ENCODE measurements around the gene RAP1GAP.
"Not testable (repeated sequence)": the region's sequence is repeated elsewhere in the genome, so short reads cannot be mapped to it uniquely, and the experiment has no call there.

RAP1GAP gene

GRCh38 chr1:21677168-21677567 is 8.0 kb upstream of the RAP1GAP start:
- FAIRE-seq (no peak), DNase-seq (ENCODE audit: low spot score) (no peak)

DNA sequence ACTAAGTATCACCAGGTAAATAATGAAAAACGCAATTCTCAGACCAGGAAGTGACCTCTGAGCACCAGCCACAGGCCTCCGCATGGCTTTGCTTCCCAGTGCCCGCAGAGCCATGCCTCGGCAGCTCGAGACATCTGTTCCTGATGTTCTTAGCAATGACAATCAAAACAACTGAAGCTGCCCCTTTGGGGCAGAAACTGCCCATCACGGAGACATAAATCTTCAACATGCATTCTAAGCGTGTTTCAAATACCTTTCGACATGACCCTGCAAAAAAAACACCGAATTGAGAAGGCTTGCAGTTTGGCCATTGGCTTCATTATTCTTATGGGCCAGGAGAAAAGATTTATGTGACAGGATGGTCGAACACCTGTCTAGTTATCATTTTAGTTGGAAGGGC is 5.8 kb upstream of the RAP1GAP start:
- no peak for DNase-seq (ENCODE audit: low spot score)
- no peak for FAIRE-seq

DNA sequence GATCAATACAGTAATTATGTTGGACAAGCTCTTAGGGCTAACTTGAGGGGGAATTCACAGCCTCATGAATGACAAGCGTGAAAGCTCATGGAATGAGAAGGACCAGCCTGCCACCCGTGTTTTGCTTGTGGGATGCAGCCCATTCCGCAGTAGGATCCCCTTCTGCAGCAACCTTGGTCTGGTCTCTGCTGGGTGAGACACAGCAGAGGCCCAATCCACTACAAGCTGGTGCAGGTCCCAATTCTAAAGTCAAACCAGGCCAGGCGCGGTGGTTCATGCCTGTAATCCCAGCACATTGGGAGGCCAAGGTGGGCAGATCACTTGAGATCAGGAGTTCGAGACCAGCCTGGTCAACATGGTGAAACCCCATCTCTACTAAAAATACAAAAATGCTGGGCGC is 4.7 kb upstream of the RAP1GAP start:
- not testable (repeated sequence) for FAIRE-seq; DNase-seq (ENCODE audit: low spot score)

DNA sequence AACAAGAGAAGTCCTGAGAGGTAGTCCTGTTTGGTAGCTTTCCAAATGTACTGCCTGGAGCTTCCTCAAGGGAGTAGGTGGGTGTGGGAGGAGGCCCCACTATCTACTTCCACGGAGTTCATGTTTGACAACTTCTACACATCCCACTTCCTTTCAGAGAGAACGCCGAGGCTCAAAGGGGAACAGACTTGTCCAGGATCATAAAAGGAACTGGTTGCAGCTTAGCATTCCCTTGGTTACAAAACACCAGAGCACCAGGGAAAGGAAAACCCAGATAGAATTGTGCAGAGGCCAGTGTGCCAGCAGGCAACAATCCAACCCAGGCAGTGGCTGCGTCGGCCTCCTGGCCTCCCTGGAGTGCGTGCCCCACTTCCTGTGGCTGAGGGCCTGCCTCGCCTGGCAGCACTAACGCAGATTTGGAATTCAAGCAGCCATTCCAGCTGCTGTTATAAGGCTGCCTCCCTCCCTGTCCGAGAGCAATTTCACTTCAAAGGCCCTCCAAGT is 4.2 kb upstream of the RAP1GAP start:
- FAIRE-seq = no peak
- DNase-seq (ENCODE audit: low spot score) = peak; percentile 16

GRCh38 chr1:21672478-21673276 is 3.5 kb upstream of the RAP1GAP start:
- no peak for FAIRE-seq
- DNase-seq (ENCODE audit: low spot score) = no peak

DNA sequence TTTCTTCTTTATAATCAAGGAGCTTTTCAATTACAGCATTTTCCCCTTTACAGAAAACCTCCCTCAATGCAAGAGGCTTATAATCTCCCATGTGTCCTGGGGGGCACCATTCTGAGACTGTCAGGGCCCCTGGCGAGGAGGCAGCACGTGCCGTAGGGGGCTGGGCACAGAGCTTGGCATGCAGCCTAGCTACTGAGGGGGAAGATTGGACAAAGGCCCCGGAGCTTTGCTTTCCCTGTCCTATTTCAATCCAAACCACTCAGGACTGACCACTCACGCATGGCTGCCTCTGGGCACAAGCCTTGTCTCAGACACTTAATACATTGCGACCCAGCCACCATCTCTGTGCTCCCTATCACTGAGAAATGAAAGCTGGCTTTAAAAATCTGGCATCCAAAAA is 2.8 kb upstream of the RAP1GAP start:
- FAIRE-seq (no peak), DNase-seq (ENCODE audit: low spot score) (no peak)

- FAIRE-seq (no peak), DNase-seq (ENCODE audit: low spot score) (no peak)
Measured at GRCh38 chr1:21670956-21671902, 2.1 kb upstream of the RAP1GAP start.

GRCh38 chr1:21670059-21670881 is 1.1 kb upstream of the RAP1GAP start:
- DNase-seq (ENCODE audit: low spot score) (no peak), FAIRE-seq (no peak)

DNA sequence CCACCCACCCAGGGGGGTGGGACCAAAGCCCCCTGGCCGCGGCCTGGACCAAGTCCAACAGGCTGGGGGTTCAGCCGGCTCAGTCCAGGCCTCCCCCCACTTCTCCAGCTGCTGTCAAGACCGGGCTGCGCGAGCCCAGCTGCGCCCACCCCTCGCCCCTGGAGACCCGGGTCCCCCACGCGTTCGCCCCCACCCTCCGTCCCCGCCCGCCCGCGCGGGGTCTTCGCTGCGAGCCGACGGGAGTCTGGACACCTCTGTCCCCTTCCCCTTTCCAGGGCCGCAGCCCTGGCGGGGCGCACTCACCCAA is 253 bp downstream of the RAP1GAP start:
- no peak for FAIRE-seq
- DNase-seq (ENCODE audit: low spot score) = no peak

DNA sequence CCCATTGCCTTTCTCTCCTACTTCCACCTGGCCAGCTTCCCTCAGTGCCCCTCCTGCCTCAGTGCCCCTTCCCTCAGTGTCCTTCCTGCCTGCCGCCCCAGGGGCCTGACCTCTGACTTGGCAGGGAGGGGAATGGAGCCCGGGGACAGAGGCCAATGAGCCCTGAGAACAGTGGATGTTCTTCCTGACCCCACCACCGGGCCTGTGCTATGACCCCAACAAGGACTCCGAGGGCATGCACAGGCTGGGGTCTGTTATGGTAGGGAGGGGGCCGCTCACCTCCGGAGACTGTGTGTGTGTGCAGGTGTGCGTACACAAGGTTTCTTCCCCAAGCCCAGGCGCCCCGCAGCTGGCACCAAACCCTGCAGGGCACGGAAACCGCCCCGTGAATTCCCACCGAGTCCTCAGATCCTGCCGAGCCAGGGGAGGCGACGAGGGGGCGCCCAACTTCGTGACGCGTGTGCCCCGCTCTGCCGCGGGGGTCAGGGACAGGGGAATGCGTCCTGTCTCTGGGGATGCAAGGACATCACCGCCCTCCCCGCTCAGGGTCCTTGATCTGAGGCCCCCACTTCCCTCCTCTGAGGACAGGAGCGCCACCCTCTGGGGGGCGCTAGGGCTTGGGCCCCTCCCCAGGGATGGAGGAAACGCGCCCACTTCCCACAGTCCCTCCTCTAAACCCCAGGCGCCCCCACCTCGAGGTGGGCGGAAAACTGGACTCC is 766 bp downstream of the RAP1GAP start:
- no peak for DNase-seq (ENCODE audit: low spot score)
- FAIRE-seq = no peak

DNA sequence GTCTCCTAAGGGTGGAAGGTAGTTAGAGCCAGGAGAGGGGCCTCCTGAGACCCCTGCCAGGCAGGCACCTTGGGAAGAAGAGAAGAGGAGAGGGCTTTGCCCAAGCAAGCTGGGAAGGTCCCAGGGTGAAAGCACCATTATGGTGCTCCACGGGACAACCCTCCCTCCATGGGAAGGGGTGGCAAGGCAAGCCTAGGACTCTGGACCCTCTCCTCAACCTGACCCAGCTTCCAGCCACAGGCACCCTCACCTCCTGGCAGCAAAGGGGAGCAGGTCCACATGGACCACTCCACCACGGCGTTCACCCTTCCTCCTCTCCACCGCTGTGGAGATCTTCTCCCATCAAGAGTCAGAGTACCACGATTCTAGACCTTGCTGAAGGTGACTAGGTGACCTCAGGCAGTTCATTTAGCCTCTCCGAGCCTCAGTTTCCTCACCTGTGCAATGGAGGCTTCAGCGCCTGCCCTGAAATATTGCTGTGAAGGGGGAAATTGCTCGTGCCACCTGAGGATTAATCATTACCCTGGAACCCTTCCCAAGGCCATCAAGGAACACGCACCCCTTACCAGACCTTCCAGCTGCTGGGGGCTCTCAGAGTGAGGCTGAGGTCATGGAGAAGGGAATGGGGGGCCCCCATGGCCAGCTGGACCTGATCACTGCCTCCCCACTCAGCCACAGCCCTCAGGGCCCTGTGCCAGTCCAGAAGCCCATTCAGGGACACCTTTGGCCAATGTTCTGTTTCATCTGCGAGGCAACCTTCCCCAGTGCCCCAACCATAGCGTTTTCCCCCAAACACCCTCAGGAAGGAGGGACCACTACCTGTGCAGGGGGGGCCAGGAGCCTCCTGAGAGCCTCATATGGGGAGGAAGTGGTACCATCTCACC is 1.6 kb downstream of the RAP1GAP start:
- no peak for DNase-seq (ENCODE audit: low spot score)
- no peak for FAIRE-seq

DNA sequence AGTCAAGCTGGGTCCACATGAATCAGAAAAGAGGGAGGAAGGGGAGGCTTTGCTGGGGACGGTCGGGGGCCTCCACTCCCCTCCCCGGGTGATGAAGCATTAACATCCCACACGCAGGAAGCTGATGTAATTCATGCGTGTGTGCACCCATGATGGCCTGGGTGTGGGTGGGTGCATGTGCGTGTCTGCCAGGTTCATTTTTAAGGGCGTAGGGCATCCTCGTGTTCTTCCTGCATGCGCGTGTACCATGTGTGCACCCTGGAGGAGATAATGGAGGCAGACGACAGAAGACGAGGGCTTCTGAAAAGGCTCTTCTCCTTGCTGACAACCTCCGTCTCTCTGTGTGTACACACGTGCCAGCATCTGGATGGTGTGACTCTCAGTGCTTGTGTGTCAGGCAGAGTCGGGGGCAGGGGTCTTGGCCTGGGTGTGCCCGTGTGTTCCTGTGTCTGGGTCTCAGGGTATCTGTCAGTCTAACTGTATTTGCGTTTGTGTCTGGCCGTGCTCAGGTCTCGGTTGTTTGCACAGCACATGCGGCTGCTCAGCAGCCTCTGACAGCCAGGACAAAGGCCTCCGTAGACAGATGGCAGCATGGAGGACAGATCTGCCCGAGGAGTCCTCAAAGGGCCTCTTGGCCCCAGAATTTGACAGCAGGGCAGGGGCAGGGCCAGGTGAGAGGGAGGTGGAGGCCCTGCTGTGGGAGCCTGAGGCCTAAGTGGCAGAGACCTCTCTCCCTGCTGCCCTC is 2.4 kb downstream of the RAP1GAP start:
- DNase-seq (ENCODE audit: low spot score) = no peak
- no peak for FAIRE-seq

DNA sequence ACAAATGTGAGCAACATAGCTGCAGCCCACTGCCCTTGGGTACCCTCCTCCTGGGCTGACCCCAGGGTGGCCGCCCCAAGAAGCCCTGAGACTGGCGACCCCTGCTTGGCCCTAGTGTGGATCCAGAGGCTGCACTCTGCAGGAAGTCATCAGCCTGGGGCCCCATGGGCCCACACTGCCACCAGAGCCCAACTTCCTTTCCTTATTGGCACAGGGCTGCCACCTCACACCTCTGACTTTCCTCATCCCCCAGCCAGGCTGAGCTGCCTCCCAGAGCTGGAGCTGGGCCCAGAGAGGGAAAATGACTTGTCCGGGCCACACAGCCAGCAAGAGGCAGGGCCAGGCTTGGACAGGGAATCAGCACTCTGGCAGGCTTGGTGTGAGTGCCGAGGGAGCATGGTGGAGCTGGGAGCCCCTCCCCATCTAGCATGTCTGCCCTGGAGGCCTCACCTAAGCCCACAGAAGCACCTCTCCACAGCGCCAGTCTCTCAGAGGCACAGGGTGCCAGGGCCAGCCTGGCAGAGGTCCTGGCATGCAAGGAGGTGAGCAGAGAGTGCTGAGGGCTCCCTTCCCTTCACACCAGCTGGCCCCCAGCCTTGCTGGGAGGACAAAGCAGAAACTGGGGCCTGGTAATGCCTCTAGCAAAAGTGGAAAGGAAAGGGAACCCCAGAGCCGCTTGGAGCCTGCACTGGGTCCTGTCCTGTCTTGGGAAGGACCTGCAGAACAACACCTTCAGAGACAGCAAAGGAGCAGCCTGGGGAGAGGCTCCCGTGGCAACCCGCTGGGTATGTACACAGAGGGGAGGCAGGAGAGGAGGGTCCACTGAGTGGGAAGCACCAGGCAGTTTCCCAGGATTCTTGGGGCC is 3.2 kb downstream of the RAP1GAP start:
- no peak for DNase-seq (ENCODE audit: low spot score)

GRCh38 chr1:21664806-21665588 is 4.2 kb downstream of the RAP1GAP start:
- DNase-seq (ENCODE audit: low spot score) (no peak), FAIRE-seq (no peak)

More for the DNA sequence above, 3.2 kb downstream of the RAP1GAP start:
- FAIRE-seq = no peak

GRCh38 chr1:21663951-21664805 is 5.0 kb downstream of the RAP1GAP start:
- FAIRE-seq (no peak), DNase-seq (ENCODE audit: low spot score) (no peak)

DNA sequence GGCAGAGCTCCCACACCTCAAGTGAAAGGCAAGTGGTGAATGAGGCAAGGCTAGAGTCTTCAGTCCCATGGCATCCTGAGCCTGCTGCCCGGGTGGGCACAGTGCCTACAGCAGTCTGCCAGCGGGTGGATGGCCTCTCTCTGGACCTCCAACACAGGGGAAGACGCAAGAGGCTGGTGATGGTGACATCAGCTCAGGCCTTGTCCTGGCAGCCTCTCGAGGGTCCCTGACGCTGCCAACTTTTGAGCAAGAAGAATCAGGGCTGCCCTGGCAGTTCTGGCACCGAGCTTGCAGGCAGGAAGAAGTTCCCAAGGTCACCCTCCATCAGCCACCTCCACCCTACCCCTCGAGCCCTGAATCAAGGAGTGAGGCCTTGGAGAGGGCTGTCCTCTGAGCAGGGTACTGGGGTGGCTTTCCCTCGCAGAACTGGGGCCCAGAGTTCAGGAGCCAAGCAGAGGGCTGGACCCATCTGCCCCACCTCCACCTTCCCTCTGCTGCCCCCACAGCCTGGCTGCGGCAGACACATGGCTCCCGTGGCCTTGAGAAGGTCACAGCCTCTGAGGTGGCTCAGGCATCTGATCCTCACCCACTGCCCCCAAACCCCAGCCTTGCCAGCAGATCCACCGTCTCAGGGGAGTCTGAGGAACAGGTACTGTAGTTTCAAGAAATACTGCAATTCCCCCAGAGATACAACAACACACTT is 5.8 kb downstream of the RAP1GAP start:
- DNase-seq (ENCODE audit: low spot score) (no peak), FAIRE-seq (no peak)

Measured in RCC 7860 (cell line).